ENCODE results near the gene DMRTA2.
A peak's percentile ranks its signal among the peaks of the same experiment; 100 is the strongest.

DNA sequence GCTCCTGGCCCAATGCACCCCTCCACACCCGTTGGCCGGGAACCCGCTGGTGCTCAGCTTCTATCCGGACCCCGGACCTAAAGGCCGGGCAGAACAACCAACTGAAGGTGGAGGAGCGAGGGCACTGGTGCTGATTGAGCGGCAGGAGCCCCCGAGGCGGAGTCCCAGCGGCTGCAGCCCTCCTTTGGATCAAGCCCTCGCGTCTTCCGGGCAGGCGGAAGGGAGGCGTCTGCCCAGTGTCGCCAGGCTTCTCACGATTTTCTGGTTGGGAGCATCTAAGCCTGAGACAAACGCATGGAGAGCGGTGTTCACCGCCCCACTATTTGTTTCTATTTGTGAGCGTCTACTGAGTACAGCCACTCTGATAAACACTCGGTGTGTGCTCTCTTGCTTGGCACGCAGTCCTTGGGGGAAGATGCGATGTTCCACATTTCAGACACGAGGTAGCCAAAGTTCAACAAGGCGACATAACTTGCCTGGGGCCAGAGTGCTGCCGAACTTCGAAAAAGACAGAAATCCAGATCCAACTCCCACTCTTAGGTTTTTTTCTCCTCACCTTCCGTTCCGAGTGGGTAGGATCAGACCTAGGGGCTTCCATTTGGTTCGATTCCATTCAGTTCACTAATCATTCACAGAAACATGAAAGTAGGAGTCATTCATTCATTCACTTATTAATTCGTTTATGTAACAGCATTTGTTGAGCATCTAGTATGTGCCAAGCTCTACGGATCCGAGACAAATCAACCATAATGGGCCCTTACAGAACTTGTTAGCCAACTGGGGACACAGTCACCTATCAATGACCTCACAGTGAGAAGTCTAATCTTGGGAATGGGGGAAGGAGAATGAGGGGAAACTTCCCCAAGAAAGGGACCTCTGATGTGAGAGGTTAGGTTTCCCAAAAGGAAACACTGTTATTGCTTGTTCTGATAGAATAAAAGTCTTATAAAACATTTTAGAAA is 4.9 kb upstream of the DMRTA2 start:
- TF ChIP-seq, protein P1, sequence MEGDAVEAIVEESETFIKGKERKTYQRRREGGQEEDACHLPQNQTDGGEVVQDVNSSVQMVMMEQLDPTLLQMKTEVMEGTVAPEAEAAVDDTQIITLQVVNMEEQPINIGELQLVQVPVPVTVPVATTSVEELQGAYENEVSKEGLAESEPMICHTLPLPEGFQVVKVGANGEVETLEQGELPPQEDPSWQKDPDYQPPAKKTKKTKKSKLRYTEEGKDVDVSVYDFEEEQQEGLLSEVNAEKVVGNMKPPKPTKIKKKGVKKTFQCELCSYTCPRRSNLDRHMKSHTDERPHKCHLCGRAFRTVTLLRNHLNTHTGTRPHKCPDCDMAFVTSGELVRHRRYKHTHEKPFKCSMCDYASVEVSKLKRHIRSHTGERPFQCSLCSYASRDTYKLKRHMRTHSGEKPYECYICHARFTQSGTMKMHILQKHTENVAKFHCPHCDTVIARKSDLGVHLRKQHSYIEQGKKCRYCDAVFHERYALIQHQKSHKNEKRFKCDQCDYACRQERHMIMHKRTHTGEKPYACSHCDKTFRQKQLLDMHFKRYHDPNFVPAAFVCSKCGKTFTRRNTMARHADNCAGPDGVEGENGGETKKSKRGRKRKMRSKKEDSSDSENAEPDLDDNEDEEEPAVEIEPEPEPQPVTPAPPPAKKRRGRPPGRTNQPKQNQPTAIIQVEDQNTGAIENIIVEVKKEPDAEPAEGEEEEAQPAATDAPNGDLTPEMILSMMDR (IDR thresholded peaks at IDR 0.05; ENCODE audit: poor library complexity) = no peak
- peak; percentile 39 for TF ChIP-seq EZH2 (IDR thresholded peaks at IDR 0.05; ENCODE audit: borderline replicate concordance)
